GM12801 (cell line): ENCODE results near the gene HMG20A.

Source experiments
- CTCF ChIP-seq: IDR thresholded peaks from one replicate; pipeline ENCODE4 v1.5.1; 2011; ENCODE audit warnings: control low read depth; ENCODE audit not compliant: insufficient read length; ENCODE audit errors: extremely low read depth

The HMG20A gene

GRCh38 chr15:77532067-77532710, 111.5 kb downstream of the HMG20A start:
- TF ChIP-seq CTCF: no peak

DNA sequence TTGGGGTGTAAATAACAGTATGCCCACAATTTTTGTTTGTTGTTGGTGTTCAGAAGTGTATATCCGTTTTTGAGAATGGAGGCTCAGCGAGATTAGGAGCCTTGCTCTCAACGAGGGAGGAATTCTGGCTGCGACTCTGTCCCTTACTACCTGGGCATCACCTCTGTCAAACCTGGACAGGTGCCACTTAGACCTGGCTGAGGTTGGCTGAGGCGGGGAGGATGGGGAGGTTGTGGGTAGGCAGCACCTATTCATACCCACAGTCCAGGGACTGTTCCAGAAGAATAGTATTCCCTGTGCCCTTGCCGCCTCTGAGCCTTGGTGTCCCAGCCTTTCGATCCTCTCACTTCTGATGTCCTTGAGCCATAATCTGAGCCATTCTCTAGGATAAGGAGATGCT, 112.2 kb downstream of the HMG20A start:
- no peak for TF ChIP-seq CTCF

GRCh38 chr15:77533578-77534430, 113.1 kb downstream of the HMG20A start:
- TF ChIP-seq CTCF: no peak
